ENCODE measurements around the gene CDCA7. TPM values are rescaled to one million over a fixed set of nuclear protein-coding genes. Genes with fewer than 3 reads are reported as not detected.

The CDCA7 gene
- total and polyA plus RNA-seq, 2 donors (not counting 3 experiments of a cell fraction or from before 2014, with no cell fraction given) = 14.9 to 29.7 TPM

GRCh38 chr2:173410579-173410978 lies 55.9 kb downstream of the CDCA7 start:
- Histone ChIP-seq H3K9me3 (replicated peaks; ENCODE audit: control insufficient read depth, insufficient read depth, low read length) (no peaks in the 10 kb centered on the region), H3K79me2 (ENCODE audit: control insufficient read depth, insufficient read depth, low read length) (no peaks in the 10 kb centered on the region), H3K36me3 (ENCODE audit: control insufficient read depth in 2 of 2, extremely low read depth in 1 of 2, insufficient read depth in 2 of 2, low read length in 2 of 2) (no peaks in the 10 kb centered on the region), H3K9me1 (replicated peaks; ENCODE audit: control insufficient read depth, extremely low read depth, insufficient read depth, low read length) (no peaks in the 10 kb centered on the region), H3K4me1 (ENCODE audit: control insufficient read depth, extremely low read depth, insufficient read depth, low read length) (no peaks in the 10 kb centered on the region), H4K20me1 (replicated peaks; ENCODE audit: control insufficient read depth, extremely low read depth, insufficient read depth, low read length) (no peaks in the 10 kb centered on the region), H3K4me2 (ENCODE audit: insufficient read depth, low read length) (no peak overlapping the region), H3K9ac (replicated peaks; ENCODE audit: extremely low read depth, insufficient read depth, low read length) (no peak overlapping the region), H3K27ac (ENCODE audit: insufficient read depth, low read depth, low read length) (no peak overlapping the region), H2AFZ (ENCODE audit: low read depth, low read length) (no peak overlapping the region), H3K27me3 (ENCODE audit: control insufficient read depth in 2 of 2, insufficient read depth in 2 of 2, low read length in 2 of 2) (peaks cover 9 to 21% of the 10 kb centered on the region in 2 experiments), H3K4me3 (replicated peaks in 1 of 3; ENCODE audit: insufficient read depth in 1 of 3, low read depth in 1 of 3, low read length in 3 of 3) (no peak overlapping the region)
- BruUV-seq (replicated peaks) = no TSS peak
- no peak for DNase-seq (ENCODE audit: low read depth, low spot score)
- no peak for FAIRE-seq
- ChIA-PET POLR2A (no interaction called here), CTCF (interaction anchor here (1.0 to 1.6 kb wide), 3 partner anchors 8 to 931 kb away, joined by 4 to 9 read pairs (median 4); no protein-coding TSS in a partner anchor)
- TF ChIP-seq GATA2 (IDR thresholded peaks at IDR 0.05; ENCODE audit: insufficient read depth, insufficient read length, low read depth, low read length) (no peak), EZH2 (IDR thresholded peaks at IDR 0.05; ENCODE audit: borderline replicate concordance, low read depth, low read length, severe bottlenecking) (no peak), CTCF (IDR thresholded peaks at IDR 0.05; ENCODE audit: extremely low read depth in 1 of 2, insufficient read depth in 1 of 2, low read depth in 1 of 2, low read length in 2 of 2) (no peak), POLR2AphosphoS5 (IDR thresholded peaks at IDR 0.05; ENCODE audit: insufficient read depth, low read depth, low read length) (no peak), FOS (IDR thresholded peaks at IDR 0.05; ENCODE audit: borderline replicate concordance, insufficient read depth, low read length) (no peak), POLR2A (IDR thresholded peaks at IDR 0.05; ENCODE audit: low read depth, low read length) (no peak), MAX (IDR thresholded peaks at IDR 0.05; ENCODE audit: insufficient read depth, insufficient read length) (no peak), MYC (IDR thresholded peaks at IDR 0.05; ENCODE audit: low read depth, low read length) (no peak), JUN (IDR thresholded peaks at IDR 0.05; ENCODE audit: borderline replicate concordance, insufficient read depth, insufficient read length, low read depth) (no peak)
- dilution Hi-C loops (cut with MboI; ENCODE audit: extremely low pct_ligation_motif_present, low sequenced_read_pairs) = no loop called here
- intact Hi-C loops (cut with micrococcal nuclease) = no loop called here

Data from endothelial cell of umbilical vein (primary cell).